SK-N-MC (cell line): Measurements from ENCODE around the gene RARS2.

Source experiments
- EZH2 ChIP-seq: fragments of 200-600 bp; sonication (generic); IDR thresholded peaks from one replicate; pipeline ENCODE4 v1.6.1; 2017; ENCODE audit warnings: antibody characterized with exemption
- FOXP2 ChIP-seq: optimal IDR thresholded peaks from 2 replicates; pipeline ENCODE3; 2011; ENCODE audit warnings: mild to moderate bottlenecking, moderate library complexity; ENCODE audit not compliant: insufficient read depth; ENCODE audit errors: extremely low read length, control extremely low read depth
- POLR2AphosphoS5 ChIP-seq: IDR thresholded peaks from 2 replicates; pipeline ENCODE4 v1.6.1; 2012; ENCODE audit warnings: mild to moderate bottlenecking, low read depth, low read length, borderline replicate concordance

GRCh38 chr6:87589693-87590416 lies at the start of gene RARS2, which contains the start of gene ORC3:
- TF ChIP-seq EZH2 (no peak), POLR2AphosphoS5 (peak; percentile 98), FOXP2 (no peak)
